ENCODE results near the gene ARHGAP20. TPM values are rescaled to one million over a fixed set of nuclear protein-coding genes. Genes with fewer than 3 reads are reported as not detected.

The ARHGAP20 gene
- total RNA-seq, 1 donor from 2014 or later, result 5.5 TPM

GRCh38 chr11:110599207-110599606, 113.0 kb downstream of the ARHGAP20 start:
- TF ChIP-seq CTCF (IDR thresholded peaks at IDR 0.05), result no peak
- intact Hi-C loops (cut with DNase I), result no loop called here
- no peaks in the 10 kb centered on the region for H3K9me3 ChIP-seq
- no peaks in the 10 kb centered on the region for H3K4me1 ChIP-seq
- no peak overlapping the region for H3K4me3 ChIP-seq
- ATAC-seq (peak in 1 of 2 donors; percentile 15), DNase-seq (no peak)
- no peaks in the 10 kb centered on the region for H3K36me3 ChIP-seq
- no peak overlapping the region for H3K27ac ChIP-seq
- H3K27me3 ChIP-seq (ENCODE audit: low read depth), result no peaks in the 10 kb centered on the region

- ATAC-seq, result peak in 1 of 2 donors; percentile 43
- no peak overlapping the region for H3K4me3 ChIP-seq
These were observed 113.5 kb downstream of the ARHGAP20 start for GRCh38 chr11:110598725-110599124.

GRCh38 chr11:110587972-110588371, 124.3 kb downstream of the ARHGAP20 start:
- no peak for TF ChIP-seq CTCF (IDR thresholded peaks at IDR 0.05)
- ATAC-seq, result no peak

More at GRCh38 chr11:110598725-110599124, 113.5 kb downstream of the ARHGAP20 start:
- Histone ChIP-seq H3K27me3 (ENCODE audit: low read depth) (no peaks in the 10 kb centered on the region), H3K27ac (no peak overlapping the region), H3K4me1 (no peaks in the 10 kb centered on the region), H3K9me3 (no peaks in the 10 kb centered on the region), H3K36me3 (no peaks in the 10 kb centered on the region)
- no peak for DNase-seq
- no peak for TF ChIP-seq CTCF (IDR thresholded peaks at IDR 0.05)
- intact Hi-C loops (cut with DNase I), result no loop called here

GRCh38 chr11:110587129-110587528, 125.1 kb downstream of the ARHGAP20 start:
- H3K9me3 ChIP-seq, result no peaks in the 10 kb centered on the region
- DNase-seq (no peak), ATAC-seq (no peak)
- no peaks in the 10 kb centered on the region for H3K27me3 ChIP-seq (ENCODE audit: low read depth)
- TF ChIP-seq CTCF (IDR thresholded peaks at IDR 0.05), result no peak
- H3K36me3 ChIP-seq, result peaks cover 16% of the 10 kb centered on the region
- intact Hi-C loops (cut with DNase I), result no loop called here
- no peak overlapping the region for H3K4me3 ChIP-seq
- no peaks in the 10 kb centered on the region for H3K4me1 ChIP-seq
- no peak overlapping the region for H3K27ac ChIP-seq

More at GRCh38 chr11:110587972-110588371, 124.3 kb downstream of the ARHGAP20 start:
- intact Hi-C loops (cut with DNase I), result no loop called here
- Histone ChIP-seq H3K4me3 (no peak overlapping the region), H3K27me3 (ENCODE audit: low read depth) (no peaks in the 10 kb centered on the region), H3K9me3 (no peaks in the 10 kb centered on the region), H3K36me3 (peaks cover 15% of the 10 kb centered on the region), H3K4me1 (no peaks in the 10 kb centered on the region), H3K27ac (no peak overlapping the region)
- no peak for DNase-seq

GRCh38 chr11:110584150-110584549, 128.1 kb downstream of the ARHGAP20 start:
- ATAC-seq, result no peak

More at GRCh38 chr11:110584150-110584549, 128.1 kb downstream of the ARHGAP20 start:
- intact Hi-C loops (cut with DNase I), result no loop called here
- H3K4me1 ChIP-seq, result no peaks in the 10 kb centered on the region
- no peaks in the 10 kb centered on the region for H3K9me3 ChIP-seq
- H3K4me3 ChIP-seq, result no peak overlapping the region
- H3K36me3 ChIP-seq, result peaks cover 28% of the 10 kb centered on the region
- H3K27ac ChIP-seq, result no peak overlapping the region
- DNase-seq, result no peak
- TF ChIP-seq CTCF (IDR thresholded peaks at IDR 0.05), result no peak
- no peaks in the 10 kb centered on the region for H3K27me3 ChIP-seq (ENCODE audit: low read depth)
